Fibroblast of villous mesenchyme (primary cell): ENCODE results near the gene OR56B1. TPM values are rescaled to one million over a fixed set of nuclear protein-coding genes. Genes with fewer than 3 reads are reported as not detected.

Experiments
- DNase-seq: peaks from one replicate; pipeline ENCODE4 v3.0.0-alpha.2; 2010; ENCODE audit warnings: low read depth
- H3K4me3 ChIP-seq: 2 replicates; pipeline ENCODE4 v1.5.1; 2011; ENCODE audit warnings: low read depth, mild to moderate bottlenecking, low read length
- CTCF ChIP-seq: IDR thresholded peaks from 2 replicates; pipeline ENCODE4 v1.5.1; 2012; ENCODE audit warnings: low read depth, mild to moderate bottlenecking, low read length; ENCODE audit not compliant: insufficient read depth
- total RNA-seq: library from RNA; depleted of rRNA; stranded (reverse); fragments of >200 nt; gene quantifications from 2 replicates; pipeline ENCODE4 v1.2.3, GENCODE V29; 2012

The OR56B1 gene
- total RNA-seq, 1 donor: not detected

GRCh38 chr11:5767056-5767455 lies 30.8 kb downstream of the OR56B1 start:
- no peak for DNase-seq
- H3K4me3 ChIP-seq: no peak overlapping the region
- TF ChIP-seq CTCF: no peak

GRCh38 chr11:5783255-5783654 lies 47.0 kb downstream of the OR56B1 start, which contains the start of gene OR52N5:
OR52N5 (minus strand) TSS chr11:5783355; CDS start chr11:5778634, 4,721 bp downstream.
- no peak for TF ChIP-seq CTCF
- H3K4me3 ChIP-seq: no peak within 1 kb of the TSS
- no peak for DNase-seq

Other genes with a start within 250 kb of the OR56B1 start
- gene OR52D1, start 247.8 kb upstream of the OR56B1 start, total RNA-seq: not detected in 2 replicates
- 0.43 TPM in 1 of 2 replicates, not detected in the other for gene UBQLN3, start 226.5 kb upstream of the OR56B1 start, total RNA-seq
- gene UBQLNL, start 219.7 kb upstream of the OR56B1 start, total RNA-seq: under 0.01 TPM in 2 replicates
- gene OR52H1, start 187.9 kb upstream of the OR56B1 start, total RNA-seq: 0.32 and 0.86 TPM in 2 replicates
- gene OR52B6, start 155.6 kb upstream of the OR56B1 start, total RNA-seq: not detected in 2 replicates
- 6.1 and 6.5 TPM in 2 replicates for gene TRIM6, start 139.8 kb upstream of the OR56B1 start, total RNA-seq
- gene TRIM34, start 111.4 kb upstream of the OR56B1 start, total RNA-seq: 7.1 and 10.4 TPM in 2 replicates
- 31.2 and 65.2 TPM in 2 replicates for gene TRIM5, start 51.4 kb upstream of the OR56B1 start, total RNA-seq
- 70.9 and 104 TPM in 2 replicates for gene TRIM22, start 46.7 kb upstream of the OR56B1 start, total RNA-seq
- not detected in 2 replicates for gene OR52N4, start 17.8 kb downstream of the OR56B1 start, total RNA-seq
- gene OR52N5, start 46.9 kb downstream of the OR56B1 start, total RNA-seq: under 0.01 TPM in 1 of 2 replicates, not detected in the other
- gene OR52N1, start 54.8 kb downstream of the OR56B1 start, total RNA-seq: under 0.01 TPM in 1 of 2 replicates, not detected in the other
- not detected in 2 replicates for gene OR52N2, start 72.5 kb downstream of the OR56B1 start, total RNA-seq
- gene OR52E6, start 105.4 kb downstream of the OR56B1 start, total RNA-seq: 0.43 TPM in 1 of 2 replicates, not detected in the other
- gene OR52E8, start 121.2 kb downstream of the OR56B1 start, total RNA-seq: not detected in 2 replicates
- not detected in 2 replicates for gene OR52E4, start 144.2 kb downstream of the OR56B1 start, total RNA-seq
- not detected in 2 replicates for gene OR52E5, start 156.8 kb downstream of the OR56B1 start, total RNA-seq
- not detected in 2 replicates for gene OR56A3, start 205.8 kb downstream of the OR56B1 start, total RNA-seq
- gene OR56A5, start 232.0 kb downstream of the OR56B1 start, total RNA-seq: not detected in 2 replicates